SK-N-SH treated with all-trans-retinoic acid at 6 μM for 48 hours (cell line): ENCODE data around the gene CDH4.

Source experiments
- ATAC-seq: fragments of 200-7000 bp; cut with Tn5 transposase; 3 replicates; pipeline ENCODE4 v1.9.1; 2020; ENCODE audit warnings: mild to moderate bottlenecking, moderate library complexity
- ARNTL ChIP-seq: fragments of 450-650 bp; formaldehyde crosslinking; IDR thresholded peaks from 2 replicates; pipeline ENCODE4 v1.5.0; 2020; ENCODE audit warnings: low read depth, mild to moderate bottlenecking, moderate library complexity, borderline replicate concordance
- BACH2 ChIP-seq: fragments of 250-450 bp; sonication (Bioruptor Pico); IDR thresholded peaks from 2 replicates; pipeline ENCODE4 v1.9.0; 2021; ENCODE audit warnings: mild to moderate bottlenecking, borderline replicate concordance
- CSDC2 ChIP-seq: fragments of 250-450 bp; sonication (Bioruptor Pico); IDR thresholded peaks from 2 replicates; pipeline ENCODE4 v1.5.0; 2020; ENCODE audit warnings: mild to moderate bottlenecking, moderate library complexity
- ESRRG ChIP-seq: fragments of 250-450 bp; sonication (Bioruptor Pico); IDR thresholded peaks from 2 replicates; pipeline ENCODE4 v1.6.1; 2021; ENCODE audit warnings: mild to moderate bottlenecking
- GLIS3 ChIP-seq: fragments of 250-450 bp; sonication (Bioruptor Pico); IDR thresholded peaks from 2 replicates; pipeline ENCODE4 v1.5.0; 2020; ENCODE audit warnings: mild to moderate bottlenecking, moderate library complexity
- ISL1 ChIP-seq: fragments of 250-450 bp; sonication (Bioruptor Pico); IDR thresholded peaks from 2 replicates; pipeline ENCODE4 v2.1.2; 2022; ENCODE audit warnings: mild to moderate bottlenecking, moderate library complexity
- OSR1 ChIP-seq: fragments of 250-450 bp; sonication (Bioruptor Pico); IDR thresholded peaks from 2 replicates; pipeline ENCODE4 v1.8.0; 2022; ENCODE audit warnings: moderate library complexity, mild to moderate bottlenecking, inconsistent platforms
- PPARA ChIP-seq: fragments of 250-450 bp; sonication (Bioruptor Pico); IDR thresholded peaks from 2 replicates; pipeline ENCODE4 v1.5.0; 2020; ENCODE audit warnings: mild to moderate bottlenecking, borderline replicate concordance
- RARB ChIP-seq: fragments of 250-450 bp; sonication (Bioruptor Pico); IDR thresholded peaks from 2 replicates; pipeline ENCODE4 v1.8.0; 2021; ENCODE audit warnings: mild to moderate bottlenecking, moderate library complexity
- SNAI2 ChIP-seq: fragments of 250-450 bp; sonication (Bioruptor Pico); IDR thresholded peaks from 2 replicates; pipeline ENCODE4 v1.5.0; 2020; ENCODE audit warnings: mild to moderate bottlenecking, moderate library complexity
- TCF4 ChIP-seq: fragments of 250-450 bp; sonication (Bioruptor Pico); IDR thresholded peaks from 2 replicates; pipeline ENCODE4 v1.8.0; 2021; ENCODE audit warnings: mild to moderate bottlenecking, moderate library complexity, borderline replicate concordance
- ZFP3 ChIP-seq: fragments of 250-450 bp; sonication (Bioruptor Pico); IDR thresholded peaks from 2 replicates; pipeline ENCODE4 v1.5.0; 2020; ENCODE audit warnings: mild to moderate bottlenecking, moderate library complexity
- ZFP30 ChIP-seq: fragments of 450-650 bp; formaldehyde crosslinking; IDR thresholded peaks from 2 replicates; pipeline ENCODE4 v1.5.0; 2022; ENCODE audit warnings: mild to moderate bottlenecking, moderate library complexity
- ZNF565 ChIP-seq: fragments of 450-650 bp; formaldehyde crosslinking; conservative IDR thresholded peaks from 2 replicates; pipeline ENCODE4 v1.5.0; 2020; ENCODE audit warnings: low read depth, mild to moderate bottlenecking, moderate library complexity
- ZNF70 ChIP-seq: fragments of 450-650 bp; formaldehyde crosslinking; IDR thresholded peaks from 2 replicates; pipeline ENCODE4 v1.5.0; 2020; ENCODE audit warnings: mild to moderate bottlenecking, moderate library complexity
- ZNF8 ChIP-seq: fragments of 450-650 bp; formaldehyde crosslinking; IDR thresholded peaks from 2 replicates; pipeline ENCODE4 v1.5.0; 2020; ENCODE audit warnings: mild to moderate bottlenecking, moderate library complexity
- TF ChIP-seq, protein P1 (sequence below): fragments of 250-450 bp; sonication (Bioruptor Pico); IDR thresholded peaks from 2 replicates; pipeline ENCODE4 v1.5.1; 2020; ENCODE audit warnings: low read depth, mild to moderate bottlenecking, moderate library complexity
- TF ChIP-seq, protein P2 (sequence below): fragments of 250-450 bp; sonication (Bioruptor Pico); IDR thresholded peaks from 2 replicates; pipeline ENCODE4 v1.5.0; 2020; ENCODE audit warnings: mild to moderate bottlenecking, moderate library complexity
- TF ChIP-seq, protein P3 (sequence below): fragments of 250-450 bp; sonication (Bioruptor Pico); IDR thresholded peaks from 2 replicates; pipeline ENCODE4 v1.5.1; 2021; ENCODE audit warnings: mild to moderate bottlenecking, moderate library complexity
- TF ChIP-seq, protein P4 (sequence below): fragments of 250-450 bp; sonication (Bioruptor Pico); IDR thresholded peaks from 2 replicates; pipeline ENCODE4 v1.8.0; 2021; ENCODE audit warnings: low read depth, mild to moderate bottlenecking, moderate library complexity, borderline replicate concordance
- TF ChIP-seq, protein P5 (sequence below): fragments of 250-450 bp; sonication (Bioruptor Pico); IDR thresholded peaks from 2 replicates; pipeline ENCODE4 v1.8.0; 2020; ENCODE audit warnings: mild to moderate bottlenecking, moderate library complexity, borderline replicate concordance

CDH4 gene

DNA sequence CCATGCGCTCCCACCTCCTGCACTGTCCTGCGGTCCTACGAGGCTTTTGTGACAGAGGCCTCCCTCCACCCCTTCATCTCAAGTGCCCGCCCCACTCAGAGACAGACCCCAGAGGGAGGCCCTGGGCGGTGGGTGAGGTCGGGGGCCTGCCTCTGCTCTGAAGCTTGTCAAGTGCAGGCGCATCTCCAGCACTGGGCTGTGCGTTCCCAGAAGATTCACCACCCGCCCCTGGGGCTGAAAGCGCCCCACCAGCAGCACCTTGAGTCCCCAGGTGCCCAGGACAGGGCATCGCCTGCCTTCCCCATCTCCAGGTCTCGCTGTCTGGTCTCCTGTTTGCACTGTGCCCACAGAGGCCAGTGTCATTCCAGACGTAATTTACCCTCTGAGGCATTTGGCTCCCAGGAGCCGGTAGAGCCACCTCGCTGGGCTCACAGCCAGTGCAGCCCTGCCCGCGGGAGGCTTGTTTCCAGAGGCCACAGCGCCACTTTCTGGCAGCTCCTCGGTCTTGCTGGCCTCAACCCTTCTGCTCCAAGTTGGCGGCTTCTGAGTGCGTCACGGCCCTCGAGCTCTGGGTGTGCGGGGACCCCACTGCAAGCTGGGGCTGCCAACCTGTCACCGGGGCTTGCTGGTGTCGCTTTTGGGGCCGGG lies 622.5 kb downstream of the CDH4 start (continued):
- no peak for TF ChIP-seq ISL1

DNA sequence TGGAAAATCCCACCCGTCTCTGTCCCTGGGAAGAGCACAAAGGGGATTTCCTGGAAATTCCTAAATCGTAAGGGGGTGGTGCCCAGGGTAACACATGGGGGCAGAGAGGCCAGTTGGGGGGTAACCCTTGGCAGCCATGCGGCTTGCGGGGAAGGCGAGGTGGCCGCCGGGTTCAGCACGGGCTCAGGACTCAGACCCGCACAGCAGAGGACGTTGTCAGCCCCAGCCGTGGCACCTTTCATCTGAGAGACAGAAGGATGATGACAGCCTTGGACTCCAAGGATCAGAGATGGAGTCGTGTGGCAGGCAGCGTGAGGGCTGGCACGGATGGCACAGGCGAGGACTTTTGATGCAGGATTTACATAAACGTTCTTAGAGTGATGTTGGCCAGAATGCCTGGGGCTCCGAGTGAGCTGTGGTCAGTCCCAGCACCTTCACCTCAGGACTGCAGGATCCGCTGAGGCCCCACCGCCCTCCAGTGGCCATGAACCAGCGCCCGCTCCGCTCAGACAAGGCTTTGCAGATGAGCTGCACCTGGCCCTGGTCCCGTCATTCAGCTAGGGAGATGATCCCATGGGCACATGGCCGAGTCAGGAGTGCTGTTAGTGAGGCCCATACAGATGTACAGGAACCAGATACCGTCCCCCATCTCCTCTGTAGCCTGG lies 623.3 kb downstream of the CDH4 start:
- TF ChIP-seq OSR1 (no peak), ZFP30 (CRISPR knock-in tag) (no peak), BACH2 (CRISPR knock-in tag) (no peak), SNAI2 (no peak), ARNTL (CRISPR knock-in tag) (no peak), CSDC2 (CRISPR knock-in tag) (no peak), ZNF8 (no peak), RARB (no peak), ZNF70 (CRISPR knock-in tag) (no peak), ZNF565 (CRISPR knock-in tag) (no peak), ESRRG (CRISPR knock-in tag) (no peak)
- TF ChIP-seq, protein P1, sequence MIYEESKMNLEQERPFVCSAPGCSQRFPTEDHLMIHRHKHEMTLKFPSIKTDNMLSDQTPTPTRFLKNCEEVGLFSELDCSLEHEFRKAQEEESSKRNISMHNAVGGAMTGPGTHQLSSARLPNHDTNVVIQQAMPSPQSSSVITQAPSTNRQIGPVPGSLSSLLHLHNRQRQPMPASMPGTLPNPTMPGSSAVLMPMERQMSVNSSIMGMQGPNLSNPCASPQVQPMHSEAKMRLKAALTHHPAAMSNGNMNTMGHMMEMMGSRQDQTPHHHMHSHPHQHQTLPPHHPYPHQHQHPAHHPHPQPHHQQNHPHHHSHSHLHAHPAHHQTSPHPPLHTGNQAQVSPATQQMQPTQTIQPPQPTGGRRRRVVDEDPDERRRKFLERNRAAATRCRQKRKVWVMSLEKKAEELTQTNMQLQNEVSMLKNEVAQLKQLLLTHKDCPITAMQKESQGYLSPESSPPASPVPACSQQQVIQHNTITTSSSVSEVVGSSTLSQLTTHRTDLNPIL (CRISPR knock-in tag): no peak
- TF ChIP-seq, protein P2, sequence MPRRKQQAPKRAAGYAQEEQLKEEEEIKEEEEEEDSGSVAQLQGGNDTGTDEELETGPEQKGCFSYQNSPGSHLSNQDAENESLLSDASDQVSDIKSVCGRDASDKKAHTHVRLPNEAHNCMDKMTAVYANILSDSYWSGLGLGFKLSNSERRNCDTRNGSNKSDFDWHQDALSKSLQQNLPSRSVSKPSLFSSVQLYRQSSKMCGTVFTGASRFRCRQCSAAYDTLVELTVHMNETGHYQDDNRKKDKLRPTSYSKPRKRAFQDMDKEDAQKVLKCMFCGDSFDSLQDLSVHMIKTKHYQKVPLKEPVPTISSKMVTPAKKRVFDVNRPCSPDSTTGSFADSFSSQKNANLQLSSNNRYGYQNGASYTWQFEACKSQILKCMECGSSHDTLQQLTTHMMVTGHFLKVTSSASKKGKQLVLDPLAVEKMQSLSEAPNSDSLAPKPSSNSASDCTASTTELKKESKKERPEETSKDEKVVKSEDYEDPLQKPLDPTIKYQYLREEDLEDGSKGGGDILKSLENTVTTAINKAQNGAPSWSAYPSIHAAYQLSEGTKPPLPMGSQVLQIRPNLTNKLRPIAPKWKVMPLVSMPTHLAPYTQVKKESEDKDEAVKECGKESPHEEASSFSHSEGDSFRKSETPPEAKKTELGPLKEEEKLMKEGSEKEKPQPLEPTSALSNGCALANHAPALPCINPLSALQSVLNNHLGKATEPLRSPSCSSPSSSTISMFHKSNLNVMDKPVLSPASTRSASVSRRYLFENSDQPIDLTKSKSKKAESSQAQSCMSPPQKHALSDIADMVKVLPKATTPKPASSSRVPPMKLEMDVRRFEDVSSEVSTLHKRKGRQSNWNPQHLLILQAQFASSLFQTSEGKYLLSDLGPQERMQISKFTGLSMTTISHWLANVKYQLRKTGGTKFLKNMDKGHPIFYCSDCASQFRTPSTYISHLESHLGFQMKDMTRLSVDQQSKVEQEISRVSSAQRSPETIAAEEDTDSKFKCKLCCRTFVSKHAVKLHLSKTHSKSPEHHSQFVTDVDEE: no peak
- TF ChIP-seq, protein P3, sequence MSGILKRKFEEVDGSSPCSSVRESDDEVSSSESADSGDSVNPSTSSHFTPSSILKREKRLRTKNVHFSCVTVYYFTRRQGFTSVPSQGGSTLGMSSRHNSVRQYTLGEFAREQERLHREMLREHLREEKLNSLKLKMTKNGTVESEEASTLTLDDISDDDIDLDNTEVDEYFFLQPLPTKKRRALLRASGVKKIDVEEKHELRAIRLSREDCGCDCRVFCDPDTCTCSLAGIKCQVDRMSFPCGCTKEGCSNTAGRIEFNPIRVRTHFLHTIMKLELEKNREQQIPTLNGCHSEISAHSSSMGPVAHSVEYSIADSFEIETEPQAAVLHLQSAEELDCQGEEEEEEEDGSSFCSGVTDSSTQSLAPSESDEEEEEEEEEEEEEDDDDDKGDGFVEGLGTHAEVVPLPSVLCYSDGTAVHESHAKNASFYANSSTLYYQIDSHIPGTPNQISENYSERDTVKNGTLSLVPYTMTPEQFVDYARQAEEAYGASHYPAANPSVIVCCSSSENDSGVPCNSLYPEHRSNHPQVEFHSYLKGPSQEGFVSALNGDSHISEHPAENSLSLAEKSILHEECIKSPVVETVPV: no peak
- TF ChIP-seq, protein P4, sequence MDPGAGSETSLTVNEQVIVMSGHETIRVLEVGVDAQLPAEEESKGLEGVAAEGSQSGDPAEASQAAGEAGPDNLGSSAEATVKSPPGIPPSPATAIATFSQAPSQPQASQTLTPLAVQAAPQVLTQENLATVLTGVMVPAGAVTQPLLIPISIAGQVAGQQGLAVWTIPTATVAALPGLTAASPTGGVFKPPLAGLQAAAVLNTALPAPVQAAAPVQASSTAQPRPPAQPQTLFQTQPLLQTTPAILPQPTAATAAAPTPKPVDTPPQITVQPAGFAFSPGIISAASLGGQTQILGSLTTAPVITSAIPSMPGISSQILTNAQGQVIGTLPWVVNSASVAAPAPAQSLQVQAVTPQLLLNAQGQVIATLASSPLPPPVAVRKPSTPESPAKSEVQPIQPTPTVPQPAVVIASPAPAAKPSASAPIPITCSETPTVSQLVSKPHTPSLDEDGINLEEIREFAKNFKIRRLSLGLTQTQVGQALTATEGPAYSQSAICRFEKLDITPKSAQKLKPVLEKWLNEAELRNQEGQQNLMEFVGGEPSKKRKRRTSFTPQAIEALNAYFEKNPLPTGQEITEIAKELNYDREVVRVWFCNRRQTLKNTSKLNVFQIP (CRISPR knock-in tag): no peak
- ATAC-seq: no peak

DNA sequence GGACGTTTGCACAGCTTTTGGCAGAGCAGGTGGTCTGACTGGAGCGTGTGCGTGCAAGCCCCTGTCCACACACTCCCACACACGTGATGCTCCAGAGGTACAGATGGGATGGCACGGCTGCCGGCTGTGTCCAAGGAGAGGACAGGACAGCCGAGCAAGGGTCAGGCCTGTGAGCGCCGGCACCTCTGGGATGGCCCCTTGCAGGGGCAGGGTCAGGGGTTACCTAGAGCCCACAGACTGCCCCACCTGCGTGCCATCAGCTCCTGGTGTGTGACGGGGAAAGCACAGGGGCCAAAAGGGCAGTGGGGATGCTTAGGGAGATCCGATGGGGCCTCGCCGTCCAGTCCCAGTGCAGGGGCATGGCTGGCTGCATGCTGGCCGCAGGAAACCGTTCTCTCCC lies 623.9 kb downstream of the CDH4 start:
- ATAC-seq: no peak
- TF ChIP-seq ZFP3 (no peak), ZNF70 (CRISPR knock-in tag) (no peak), OSR1 (no peak), SNAI2 (no peak), GLIS3 (CRISPR knock-in tag) (no peak), ZNF565 (CRISPR knock-in tag) (no peak), RARB (no peak), ESRRG (CRISPR knock-in tag) (no peak), BACH2 (CRISPR knock-in tag) (no peak), ZFP30 (CRISPR knock-in tag) (no peak), PPARA (no peak), TCF4 (CRISPR knock-in tag) (no peak)
- TF ChIP-seq, protein P4 (CRISPR knock-in tag): no peak
- TF ChIP-seq, protein P3: no peak
- TF ChIP-seq, protein P5, sequence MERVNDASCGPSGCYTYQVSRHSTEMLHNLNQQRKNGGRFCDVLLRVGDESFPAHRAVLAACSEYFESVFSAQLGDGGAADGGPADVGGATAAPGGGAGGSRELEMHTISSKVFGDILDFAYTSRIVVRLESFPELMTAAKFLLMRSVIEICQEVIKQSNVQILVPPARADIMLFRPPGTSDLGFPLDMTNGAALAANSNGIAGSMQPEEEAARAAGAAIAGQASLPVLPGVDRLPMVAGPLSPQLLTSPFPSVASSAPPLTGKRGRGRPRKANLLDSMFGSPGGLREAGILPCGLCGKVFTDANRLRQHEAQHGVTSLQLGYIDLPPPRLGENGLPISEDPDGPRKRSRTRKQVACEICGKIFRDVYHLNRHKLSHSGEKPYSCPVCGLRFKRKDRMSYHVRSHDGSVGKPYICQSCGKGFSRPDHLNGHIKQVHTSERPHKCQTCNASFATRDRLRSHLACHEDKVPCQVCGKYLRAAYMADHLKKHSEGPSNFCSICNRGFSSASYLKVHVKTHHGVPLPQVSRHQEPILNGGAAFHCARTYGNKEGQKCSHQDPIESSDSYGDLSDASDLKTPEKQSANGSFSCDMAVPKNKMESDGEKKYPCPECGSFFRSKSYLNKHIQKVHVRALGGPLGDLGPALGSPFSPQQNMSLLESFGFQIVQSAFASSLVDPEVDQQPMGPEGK (CRISPR knock-in tag): no peak
- TF ChIP-seq, protein P2: no peak
